Upper lobe of left lung (tissue), 4 donors: ENCODE measurements around the gene ENAH.
"Not testable (repeated sequence)": the region's sequence is repeated elsewhere in the genome, so short reads cannot be mapped to it uniquely, and the experiment has no call there.

Experiments used
- CTCF ChIP-seq, 6 experiments: fragments of 450-650 bp in 4 of 6; fragments of 200-600 bp in 2 of 6; sonication (generic) in 2 of 6; IDR thresholded peaks; one replicate each; pipeline ENCODE4 v1.5.1; 2016 to 2019; ENCODE audit warnings: antibody characterized with exemption in 6 of 6
- EP300 ChIP-seq, 4 donors: sonication (generic); formaldehyde crosslinking; IDR thresholded peaks; one replicate each; pipeline ENCODE4 v1.5.1; 2017; ENCODE audit warnings: antibody characterized with exemption in 4 of 4, control low read depth in 2 of 4
- POLR2A ChIP-seq, 4 donors: fragments of 450-650 bp; IDR thresholded peaks; one replicate each; pipeline ENCODE4 v1.5.1; 2016 to 2017; ENCODE audit warnings: antibody characterized with exemption in 4 of 4, mild to moderate bottlenecking in 2 of 4

- TF ChIP-seq CTCF, POLR2A, EP300 (IDR thresholded peaks at IDR 0.05): not testable (repeated sequence)
These were observed 20.1 kb downstream of the ENAH start for GRCh38 chr1:225632836-225633235.
